Keratinocyte (primary cell): ENCODE results near the gene IFNL2.

Experiments
- CTCF ChIP-seq, 3 experiments: IDR thresholded peaks in 1 of 3; conservative IDR thresholded peaks in 1 of 3; optimal IDR thresholded peaks in 1 of 3; 2 replicates in 2 of 3; 3 replicates in 1 of 3; pipeline versions ENCODE3 to v1.5.1; 2011; ENCODE audit warnings: low read length in 3 of 3, mild to moderate bottlenecking in 3 of 3, moderate library complexity in 2 of 3, control low read depth in 1 of 3, inconsistent platforms in 1 of 3; ENCODE audit not compliant: insufficient read depth in 2 of 3; ENCODE audit errors: extremely low read depth in 1 of 3
- EZH2 ChIP-seq: IDR thresholded peaks from one replicate; pipeline ENCODE4 v1.6.1; 2012; ENCODE audit warnings: inconsistent platforms, mild to moderate bottlenecking, low read length, moderate library complexity

GRCh38 chr19:39299404-39299803 lies 31.2 kb downstream of the IFNL2 start:
- TF ChIP-seq CTCF (optimal IDR thresholded peaks at IDR 0.05 in 1 of 3, IDR thresholded peaks at IDR 0.05 in 1 of 3, conservative IDR thresholded peaks at IDR 0.05 in 1 of 3; ENCODE audit: extremely low read depth in 1 of 3, insufficient read depth in 2 of 3, low read length in 3 of 3): no peak
- TF ChIP-seq EZH2: no peak
